Activated B cell treated with CpG ODN at 0.5 μM for 24 hours (primary cell): ENCODE measurements around the gene TTC29. TPM values are rescaled to one million over a fixed set of nuclear protein-coding genes. Genes with fewer than 3 reads are reported as not detected.

Source experiments
- ATAC-seq: fragments of 200-7000 bp; cut with Tn5 transposase; one replicate; pipeline ENCODE4 v1.10.0; 2021; ENCODE audit warnings: low read depth, mild to moderate bottlenecking, moderate library complexity
- CTCF ChIA-PET: fragments of 350-600 bp; sonication (Branson Sonifier 250); formaldehyde crosslinking; loops from one replicate; lab custom pipeline; 2021; ENCODE audit warnings: antibody characterized with exemption; lab: Charles Lee
- POLR2A ChIA-PET: fragments of 350-600 bp; sonication (Branson Sonifier 250); formaldehyde crosslinking; loops from one replicate; lab custom pipeline; 2021; ENCODE audit warnings: antibody characterized with exemption; lab: Charles Lee
- DNase-seq: peaks from one replicate; pipeline ENCODE4 v3.0.0; 2022
- H3K27ac Mint-ChIP-seq: one replicate; pipeline ENCODE4 v1.8.0; 2020; ENCODE audit warnings: mixed read lengths
- H3K27me3 Mint-ChIP-seq: one replicate; pipeline ENCODE4 v1.8.0; 2021; ENCODE audit warnings: mixed read lengths
- H3K36me3 Mint-ChIP-seq: one replicate; pipeline ENCODE4 v1.8.0; 2021; ENCODE audit warnings: low read depth, mixed read lengths
- H3K4me1 Mint-ChIP-seq: one replicate; pipeline ENCODE4 v1.8.0; 2021; ENCODE audit warnings: mixed read lengths
- H3K4me3 Mint-ChIP-seq: one replicate; pipeline ENCODE4 v1.8.0; 2020; ENCODE audit warnings: mild to moderate bottlenecking, mixed read lengths
- H3K9me3 Mint-ChIP-seq: one replicate; pipeline ENCODE4 v1.8.0; 2020; ENCODE audit warnings: mixed read lengths
- CTCF ChIP-seq: fragments of 200-600 bp; IDR thresholded peaks from one replicate; pipeline ENCODE4 v1.8.0; 2022; ENCODE audit warnings: antibody characterized with exemption, mild to moderate bottlenecking
- intact Hi-C: fragments of 100-400 bp; cut with micrococcal nuclease; formaldehyde crosslinking; loops from one replicate; pipeline ENCODE4 v1.15.1; 2024
- total RNA-seq: library from RNA; stranded (reverse); gene quantifications from 2 replicates; pipeline ENCODE4 v1.2.3, GENCODE V29; 2022

Gene TTC29
- total RNA-seq, 1 donor from 2014 or later, result not detected

GRCh38 chr4:146930673-146931072 lies 15.0 kb downstream of the TTC29 start:
- H3K9me3 Mint-ChIP-seq, result no peaks in the 10 kb centered on the region
- no peak for DNase-seq
- no peaks in the 10 kb centered on the region for H3K4me1 Mint-ChIP-seq
- H3K27me3 Mint-ChIP-seq, result peaks cover 6% of the 10 kb centered on the region
- CTCF ChIA-PET, result no interaction called here
- TF ChIP-seq CTCF, result no peak
- no peaks in the 10 kb centered on the region for H3K36me3 Mint-ChIP-seq
- H3K27ac Mint-ChIP-seq, result no peak overlapping the region
- intact Hi-C loops, result no loop called here
- no peak for ATAC-seq
- no peak overlapping the region for H3K4me3 Mint-ChIP-seq
- POLR2A ChIA-PET, result no interaction called here

GRCh38 chr4:146927695-146928094 lies 18.0 kb downstream of the TTC29 start:
- Mint-ChIP-seq H3K27ac (no peak overlapping the region), H3K9me3 (no peaks in the 10 kb centered on the region), H3K36me3 (no peaks in the 10 kb centered on the region), H3K4me1 (no peaks in the 10 kb centered on the region), H3K27me3 (peaks cover 9% of the 10 kb centered on the region), H3K4me3 (no peak overlapping the region)
- POLR2A ChIA-PET, result no interaction called here
- no peak for ATAC-seq
- CTCF ChIA-PET, result no interaction called here
- TF ChIP-seq CTCF, result no peak
- intact Hi-C loops, result no loop called here
- no peak for DNase-seq

GRCh38 chr4:146916479-146917076 lies 29.1 kb downstream of the TTC29 start:
- CTCF ChIA-PET, result interaction anchor here (1.1 to 1.5 kb wide), 2 partner anchors 181 to 888 kb away, joined by 3 read pairs; no protein-coding TSS in a partner anchor

GRCh38 chr4:146915132-146915531 lies 30.5 kb downstream of the TTC29 start:
- Mint-ChIP-seq H3K4me3 (no peak overlapping the region), H3K27me3 (peaks cover 8% of the 10 kb centered on the region), H3K36me3 (no peaks in the 10 kb centered on the region), H3K27ac (no peak overlapping the region), H3K9me3 (no peaks in the 10 kb centered on the region), H3K4me1 (no peaks in the 10 kb centered on the region)
- ChIA-PET POLR2A (no interaction called here), CTCF (interaction anchor here (1.1 to 1.2 kb wide), 2 partner anchors 390 to 572 kb away, joined by 3 read pairs; no protein-coding TSS in a partner anchor)
- intact Hi-C loops, result loop anchor here (10.0 kb wide), 3 partner anchors 820 to 1760 kb away; partner anchors contain the start of gene MMAA
- TF ChIP-seq CTCF, result no peak
- no peak for ATAC-seq
- DNase-seq, result no peak

More at GRCh38 chr4:146916479-146917076, 29.1 kb downstream of the TTC29 start:
- TF ChIP-seq CTCF, result no peak
- intact Hi-C loops, result loop anchor here (1.0 to 10.0 kb wide), 8 partner anchors 574 to 1762 kb away; partner anchors contain the start of gene MMAA
- Mint-ChIP-seq H3K27me3 (peaks cover 8% of the 10 kb centered on the region), H3K4me1 (no peaks in the 10 kb centered on the region), H3K36me3 (no peaks in the 10 kb centered on the region), H3K27ac (no peak overlapping the region), H3K9me3 (no peaks in the 10 kb centered on the region), H3K4me3 (no peak overlapping the region)
- POLR2A ChIA-PET, result no interaction called here
- ATAC-seq (no peak), DNase-seq (no peak)

GRCh38 chr4:146900295-146900694 lies 45.4 kb downstream of the TTC29 start:
- TF ChIP-seq CTCF, result no peak
- intact Hi-C loops, result no loop called here
- ATAC-seq (no peak), DNase-seq (no peak)
- no peak overlapping the region for H3K27ac Mint-ChIP-seq
- no peak overlapping the region for H3K4me3 Mint-ChIP-seq
- POLR2A ChIA-PET, result no interaction called here
- no peaks in the 10 kb centered on the region for H3K4me1 Mint-ChIP-seq
- CTCF ChIA-PET, result no interaction called here
- H3K36me3 Mint-ChIP-seq, result no peaks in the 10 kb centered on the region
- peaks cover 2% of the 10 kb centered on the region for H3K27me3 Mint-ChIP-seq
- no peaks in the 10 kb centered on the region for H3K9me3 Mint-ChIP-seq
